ENCODE measurements around the gene MCRS1. TPM values are rescaled to one million over a fixed set of nuclear protein-coding genes. Genes with fewer than 3 reads are reported as not detected.

Gene MCRS1
- total RNA-seq, 1 experiment from 2014 or later = 86.8 TPM

DNA sequence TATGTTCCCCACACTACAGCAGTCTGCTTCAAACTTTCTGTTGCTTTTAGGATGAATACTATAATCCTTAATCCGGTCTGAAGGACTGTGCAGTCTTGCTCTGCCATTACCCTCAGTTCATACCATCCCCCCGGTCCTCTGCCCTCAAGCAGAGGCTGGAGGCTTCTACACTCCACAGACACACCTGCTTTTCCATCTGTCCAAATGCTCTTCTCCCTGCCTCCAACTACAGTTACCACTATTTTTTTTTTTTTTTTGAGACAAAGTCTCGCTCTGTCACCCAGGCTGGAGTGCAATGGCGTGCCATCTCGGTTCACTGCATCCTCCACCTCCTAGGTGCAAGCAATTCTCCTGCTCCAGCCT, 48.4 kb downstream of the MCRS1 start:
- ChIA-PET POLR2A (ENCODE audit: unreplicated experiment) (interaction anchor here (0.7 kb wide), 1 partner anchor 168 kb away, joined by 3 read pairs; no protein-coding TSS in a partner anchor), CTCF (interaction anchor here (0.6 kb wide), 2 partner anchors 161 to 188 kb away, joined by 3 to 4 read pairs; no protein-coding TSS in a partner anchor)
- Histone ChIP-seq H4K20me1 (ENCODE audit: low read length) (no peaks in the 10 kb centered on the region), H3K9ac (ENCODE audit: low read length) (no peak overlapping the region), H3K27me3 (ENCODE audit: low read length) (no peaks in the 10 kb centered on the region), H3K4me3 (ENCODE audit: low read length) (no peak overlapping the region), H3K36me3 (ENCODE audit: low read depth, low read length) (no peaks in the 10 kb centered on the region), H3K9me3 (ENCODE audit: low read length) (no peaks in the 10 kb centered on the region), H3K79me2 (ENCODE audit: low read length) (no peaks in the 10 kb centered on the region), H2AFZ (ENCODE audit: low read length) (no peak overlapping the region), H3K4me2 (ENCODE audit: low read length) (no peak overlapping the region), H3K4me1 (ENCODE audit: insufficient read depth, low read length) (peaks cover 14% of the 10 kb centered on the region), H3F3A (ENCODE audit: low read length, unreplicated experiment) (peaks cover 3% of the 10 kb centered on the region), H3K27ac (ENCODE audit: low read length) (no peak overlapping the region), H3K9me2 (replicated peaks; ENCODE audit: low read length) (no peaks in the 10 kb centered on the region)
- no TSS peak for BruUV-seq (replicated peaks)
- ATAC-seq (no peak), DNase-seq (no peak)
- intact Hi-C loops (cut with micrococcal nuclease) = loop anchor here (10.0 kb wide), 1 partner anchor 235 kb away; no protein-coding TSS in a partner anchor
- TF ChIP-seq, protein P1, sequence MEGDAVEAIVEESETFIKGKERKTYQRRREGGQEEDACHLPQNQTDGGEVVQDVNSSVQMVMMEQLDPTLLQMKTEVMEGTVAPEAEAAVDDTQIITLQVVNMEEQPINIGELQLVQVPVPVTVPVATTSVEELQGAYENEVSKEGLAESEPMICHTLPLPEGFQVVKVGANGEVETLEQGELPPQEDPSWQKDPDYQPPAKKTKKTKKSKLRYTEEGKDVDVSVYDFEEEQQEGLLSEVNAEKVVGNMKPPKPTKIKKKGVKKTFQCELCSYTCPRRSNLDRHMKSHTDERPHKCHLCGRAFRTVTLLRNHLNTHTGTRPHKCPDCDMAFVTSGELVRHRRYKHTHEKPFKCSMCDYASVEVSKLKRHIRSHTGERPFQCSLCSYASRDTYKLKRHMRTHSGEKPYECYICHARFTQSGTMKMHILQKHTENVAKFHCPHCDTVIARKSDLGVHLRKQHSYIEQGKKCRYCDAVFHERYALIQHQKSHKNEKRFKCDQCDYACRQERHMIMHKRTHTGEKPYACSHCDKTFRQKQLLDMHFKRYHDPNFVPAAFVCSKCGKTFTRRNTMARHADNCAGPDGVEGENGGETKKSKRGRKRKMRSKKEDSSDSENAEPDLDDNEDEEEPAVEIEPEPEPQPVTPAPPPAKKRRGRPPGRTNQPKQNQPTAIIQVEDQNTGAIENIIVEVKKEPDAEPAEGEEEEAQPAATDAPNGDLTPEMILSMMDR (conservative IDR thresholded peaks at IDR 0.05; ENCODE audit: low read depth, low read length) = no peak
- no peak for TF ChIP-seq EZH2phosphoT487 (IDR thresholded peaks at IDR 0.05; ENCODE audit: borderline replicate concordance, low read length)
- no peak for TF ChIP-seq EZH2 (IDR thresholded peaks at IDR 0.05; ENCODE audit: low read length, unreplicated experiment)

DNA sequence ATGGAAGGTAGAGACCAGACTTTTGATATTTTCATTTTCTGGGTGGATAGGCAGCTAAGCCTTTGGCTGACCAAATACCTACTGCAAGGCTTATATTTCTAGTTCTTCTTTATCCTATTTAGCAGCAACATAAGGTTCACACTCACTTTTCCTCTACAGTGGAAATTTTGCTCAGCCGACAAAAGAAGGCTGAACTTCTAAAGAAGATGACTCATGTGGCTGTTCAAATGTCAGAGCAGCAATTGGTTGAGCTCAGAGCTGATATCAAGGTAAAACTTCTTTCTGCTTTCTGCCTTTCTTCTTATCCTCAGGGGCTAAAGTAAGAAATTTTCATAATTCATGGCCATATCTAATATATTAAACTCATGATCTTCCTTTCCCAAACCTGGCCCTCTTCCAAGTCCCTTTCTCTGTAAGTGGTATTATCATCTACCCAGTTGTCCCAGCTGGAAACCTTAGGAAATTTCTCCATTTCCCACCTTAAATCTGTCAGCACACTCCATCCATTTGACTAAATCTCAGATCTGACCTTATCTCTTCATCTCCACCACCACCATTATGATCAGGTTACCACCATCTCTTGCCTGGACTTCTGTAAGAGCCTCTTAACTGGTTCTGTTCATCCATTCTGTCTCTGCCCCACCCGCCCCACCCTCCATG, 48.9 kb downstream of the MCRS1 start:
- no peaks in the 10 kb centered on the region for H3K36me3 ChIP-seq (ENCODE audit: low read depth, low read length)
- H3K27me3 ChIP-seq (ENCODE audit: low read length) = no peaks in the 10 kb centered on the region
- CTCF ChIA-PET = interaction anchor here (0.6 kb wide), 3 partner anchors 61 to 188 kb away, joined by 3 to 4 read pairs (median 3); no protein-coding TSS in a partner anchor
- H3F3A ChIP-seq (ENCODE audit: low read length, unreplicated experiment) = peaks cover 3% of the 10 kb centered on the region
- POLR2A ChIA-PET (ENCODE audit: unreplicated experiment) = interaction anchor here (0.7 kb wide), 1 partner anchor 168 kb away, joined by 3 read pairs; no protein-coding TSS in a partner anchor
- H3K4me3 ChIP-seq (ENCODE audit: low read length) = no peak overlapping the region
- TF ChIP-seq EZH2 (IDR thresholded peaks at IDR 0.05; ENCODE audit: low read length, unreplicated experiment) (no peak), EZH2phosphoT487 (IDR thresholded peaks at IDR 0.05; ENCODE audit: borderline replicate concordance, low read length) (no peak)
- TF ChIP-seq, protein P1 (conservative IDR thresholded peaks at IDR 0.05; ENCODE audit: low read depth, low read length) = no peak
- no peak overlapping the region for H2AFZ ChIP-seq (ENCODE audit: low read length)
- BruUV-seq (replicated peaks) = no TSS peak
- no peaks in the 10 kb centered on the region for H3K9me2 ChIP-seq (replicated peaks; ENCODE audit: low read length)
- H3K79me2 ChIP-seq (ENCODE audit: low read length) = no peaks in the 10 kb centered on the region
- no peaks in the 10 kb centered on the region for H3K9me3 ChIP-seq (ENCODE audit: low read length)
- peak; percentile 23 for DNase-seq
- H3K4me2 ChIP-seq (ENCODE audit: low read length) = no peak overlapping the region
- H3K9ac ChIP-seq (ENCODE audit: low read length) = no peak overlapping the region
- no peak overlapping the region for H3K27ac ChIP-seq (ENCODE audit: low read length)
- intact Hi-C loops (cut with micrococcal nuclease) = loop anchor here (10.0 kb wide), 1 partner anchor 234 kb away; no protein-coding TSS in a partner anchor
- no peak for ATAC-seq
- H4K20me1 ChIP-seq (ENCODE audit: low read length) = no peaks in the 10 kb centered on the region
- H3K4me1 ChIP-seq (ENCODE audit: insufficient read depth, low read length) = peaks cover 14% of the 10 kb centered on the region

Measured in PC-3 (cell line).